Stomach (tissue), 9 donors: ENCODE measurements around the gene MEI4. TPM values are rescaled to one million over a fixed set of nuclear protein-coding genes. Genes with fewer than 3 reads are reported as not detected.
"Not testable (repeated sequence)": the region's sequence is repeated elsewhere in the genome, so short reads cannot be mapped to it uniquely, and the experiment has no call there.

Source experiments
- DNase-seq, 2 donors: peaks; one replicate each; pipeline versions ENCODE4 v3.0.0 to v3.0.0-alpha.2; 2013 to 2019
- H3K27ac ChIP-seq, 5 donors: fragments of 200-600 bp in 4 of 5; sonication (generic) in 4 of 5; one replicate each; pipeline ENCODE4 v1.5.1; 2013 to 2019; ENCODE audit warnings: mild to moderate bottlenecking in 1 of 5, moderate library complexity in 1 of 5
- H3K27me3 ChIP-seq, 3 donors: fragments of 200-600 bp; sonication (generic); one replicate each; pipeline ENCODE4 v1.5.1; 2017 to 2019; ENCODE audit warnings: mixed run types in 1 of 3
- H3K36me3 ChIP-seq, 4 donors: fragments of 200-600 bp; sonication (generic); 1 replicate in 3 of 4; 2 replicates in 1 of 4; pipeline ENCODE4 v1.5.1; 2016 to 2019
- H3K4me1 ChIP-seq, 4 donors: fragments of 200-600 bp; sonication (generic); one replicate each; pipeline ENCODE4 v1.5.1; 2016 to 2019
- H3K4me3 ChIP-seq, 4 donors: fragments of 200-600 bp; sonication (generic) in 3 of 4; one replicate each; pipeline ENCODE4 v1.5.1; 2016 to 2019; ENCODE audit warnings: mild to moderate bottlenecking in 1 of 4
- H3K9me3 ChIP-seq, 4 donors: fragments of 200-600 bp; sonication (generic); one replicate each; pipeline ENCODE4 v1.5.1; 2016 to 2019
- CTCF ChIP-seq, 7 experiments: fragments of 450-650 bp in 4 of 7; fragments of 200-600 bp in 3 of 7; sonication (generic) in 3 of 7; IDR thresholded peaks; one replicate each; pipeline ENCODE4 v1.5.1; 2016 to 2019; ENCODE audit warnings: antibody characterized with exemption in 7 of 7, control low read depth in 2 of 7, mild to moderate bottlenecking in 1 of 7
- EP300 ChIP-seq: sonication (generic); formaldehyde crosslinking; IDR thresholded peaks from one replicate; pipeline ENCODE4 v1.6.1; 2017; ENCODE audit warnings: antibody characterized with exemption
- POLR2A ChIP-seq, 4 donors: fragments of 450-650 bp; IDR thresholded peaks; one replicate each; pipeline ENCODE4 v1.6.1; 2016; ENCODE audit warnings: antibody characterized with exemption in 4 of 4, control low read depth in 2 of 4, mild to moderate bottlenecking in 1 of 4, moderate library complexity in 1 of 4
- POLR2AphosphoS5 ChIP-seq, 3 donors: sonication (generic); formaldehyde crosslinking; IDR thresholded peaks; one replicate each; pipeline ENCODE4 v1.6.1; 2016; ENCODE audit warnings: antibody characterized with exemption in 3 of 3
- WGBS, 5 donors: extraction: QIAGEN DNeasy Blood & Tissue Kit in 3 of 5; methylation state at CpG; one replicate each; pipeline versions ENCODE4 v1.1.5 to v1.1.7; 2013 to 2018; 5-methylcytosine and 5-hydroxymethylcytosine counted together
- intact Hi-C: fragments of 100-400 bp; cut with DNase I; formaldehyde crosslinking; loops from one replicate; pipeline ENCODE4 v1.15.1; 2023; ENCODE audit warnings: low total_unique reads
- polyA plus RNA-seq, 3 donors: library from polyadenylated mRNA; stranded (reverse); fragments of 200-250 nt; gene quantifications; one replicate each; pipeline ENCODE4 v1.2.3, GENCODE V29; 2013
- total RNA-seq, 5 donors: library from RNA; depleted of rRNA; stranded (reverse); fragments of >200 nt; gene quantifications; one replicate each; pipeline versions ENCODE4 v1.1.0 to v1.2.3, GENCODE V29; 2014 to 2016
- donor health status: healthy with polysubstance abuse.
- donor health status: Bipolar disorder and iron deficiency.
- donor health status: healthy.

The MEI4 gene
- total and polyA plus RNA-seq, 8 donors: 0.73 TPM; not detected in 7

GRCh38 chr6:77650098-77650663 is 2.7 kb upstream of the MEI4 start:
- intact Hi-C loops: no loop called here
- peak overlapping the region in 1 of 5 donors; percentile 26 for H3K27ac ChIP-seq
- WGBS, 5 donors: 34 to 58% (median 38%) methylated on average over 14 to 37 of the region's 37 CpGs

GRCh38 chr6:77653816-77654215 is 977 bp downstream of the MEI4 start:
- Histone ChIP-seq H3K27me3 (peaks cover 0 to 8% (median 0%) of the 10 kb centered on the region in 3 donors), H3K36me3 (no peaks in the 10 kb centered on the region), H3K9me3 (no peaks in the 10 kb centered on the region), H3K4me1 (no peaks in the 10 kb centered on the region), H3K27ac (no peak overlapping the region), H3K4me3 (no peak overlapping the region)
- intact Hi-C loops: no loop called here
- TF ChIP-seq EP300 (no peak), POLR2AphosphoS5 (IDR thresholded peaks at IDR 0.05) (no peak), POLR2A (IDR thresholded peaks at IDR 0.05) (no peak), CTCF (IDR thresholded peaks at IDR 0.05) (no peak)
- DNase-seq: no peak

More at GRCh38 chr6:77650098-77650663, 2.7 kb upstream of the MEI4 start:
- Histone ChIP-seq H3K4me3 (peak overlapping the region in 2 of 4 donors; percentile 17 to 20), H3K4me1 (no peaks in the 10 kb centered on the region), H3K9me3 (no peaks in the 10 kb centered on the region), H3K27me3 (peaks cover 0 to 8% (median 0%) of the 10 kb centered on the region in 3 donors), H3K36me3 (no peaks in the 10 kb centered on the region)
- TF ChIP-seq POLR2AphosphoS5 (IDR thresholded peaks at IDR 0.05): no peak
- no peak for TF ChIP-seq CTCF (IDR thresholded peaks at IDR 0.05)
- no peak for TF ChIP-seq EP300
- TF ChIP-seq POLR2A (IDR thresholded peaks at IDR 0.05): no peak
- peak in 1 of 2 donors; percentile 73 for DNase-seq

- H3K27ac ChIP-seq, H3K9me3 ChIP-seq, H3K4me1 ChIP-seq, DNase-seq, H3K27me3 ChIP-seq, H3K4me3 ChIP-seq, H3K36me3 ChIP-seq, intact Hi-C loops: not testable (repeated sequence)
- WGBS, 5 donors: 88 to 100% (median 93%) methylated on average over 1 of the region's 1 CpG
Observed at GRCh38 chr6:77655035-77655434, 2.2 kb downstream of the MEI4 start.

GRCh38 chr6:77656999-77657764 is 4.3 kb downstream of the MEI4 start:
- H3K9me3 ChIP-seq: no peaks in the 10 kb centered on the region
- no peaks in the 10 kb centered on the region for H3K36me3 ChIP-seq
- no peaks in the 10 kb centered on the region for H3K27me3 ChIP-seq
- intact Hi-C loops: no loop called here
- H3K4me3 ChIP-seq: no peak overlapping the region
- H3K27ac ChIP-seq: no peak overlapping the region
- no peak for DNase-seq
- WGBS, 5 donors: 73 to 89% (median 81%) methylated on average over 1 of the region's 1 CpG
- TF ChIP-seq EP300: no peak
- no peak for TF ChIP-seq CTCF (IDR thresholded peaks at IDR 0.05)
- no peak for TF ChIP-seq POLR2A (IDR thresholded peaks at IDR 0.05)
- no peak for TF ChIP-seq POLR2AphosphoS5 (IDR thresholded peaks at IDR 0.05)
- no peaks in the 10 kb centered on the region for H3K4me1 ChIP-seq

GRCh38 chr6:77666340-77666739 is 13.5 kb downstream of the MEI4 start:
- TF ChIP-seq CTCF (IDR thresholded peaks at IDR 0.05) (no peak), POLR2A (IDR thresholded peaks at IDR 0.05) (no peak), POLR2AphosphoS5 (IDR thresholded peaks at IDR 0.05) (no peak), EP300 (no peak)
- intact Hi-C loops: no loop called here
- Histone ChIP-seq H3K27me3 (no peaks in the 10 kb centered on the region), H3K4me1 (no peaks in the 10 kb centered on the region), H3K27ac (no peak overlapping the region), H3K36me3 (no peaks in the 10 kb centered on the region), H3K9me3 (no peaks in the 10 kb centered on the region), H3K4me3 (no peak overlapping the region)
- WGBS, 5 donors: 87 to 95% (median 89%) methylated on average over 4 of the region's 4 CpGs
- DNase-seq: no peak
